ENCODE data around the gene TOLLIP. TPM values are rescaled to one million over a fixed set of nuclear protein-coding genes. Genes with fewer than 3 reads are reported as not detected.

Gene TOLLIP
- total RNA-seq, 2 donors from 2014 or later: 29.6 to 41.0 TPM

GRCh38 chr11:1277936-1278512 is 31.4 kb downstream of the TOLLIP start:
- TF ChIP-seq, protein P1, sequence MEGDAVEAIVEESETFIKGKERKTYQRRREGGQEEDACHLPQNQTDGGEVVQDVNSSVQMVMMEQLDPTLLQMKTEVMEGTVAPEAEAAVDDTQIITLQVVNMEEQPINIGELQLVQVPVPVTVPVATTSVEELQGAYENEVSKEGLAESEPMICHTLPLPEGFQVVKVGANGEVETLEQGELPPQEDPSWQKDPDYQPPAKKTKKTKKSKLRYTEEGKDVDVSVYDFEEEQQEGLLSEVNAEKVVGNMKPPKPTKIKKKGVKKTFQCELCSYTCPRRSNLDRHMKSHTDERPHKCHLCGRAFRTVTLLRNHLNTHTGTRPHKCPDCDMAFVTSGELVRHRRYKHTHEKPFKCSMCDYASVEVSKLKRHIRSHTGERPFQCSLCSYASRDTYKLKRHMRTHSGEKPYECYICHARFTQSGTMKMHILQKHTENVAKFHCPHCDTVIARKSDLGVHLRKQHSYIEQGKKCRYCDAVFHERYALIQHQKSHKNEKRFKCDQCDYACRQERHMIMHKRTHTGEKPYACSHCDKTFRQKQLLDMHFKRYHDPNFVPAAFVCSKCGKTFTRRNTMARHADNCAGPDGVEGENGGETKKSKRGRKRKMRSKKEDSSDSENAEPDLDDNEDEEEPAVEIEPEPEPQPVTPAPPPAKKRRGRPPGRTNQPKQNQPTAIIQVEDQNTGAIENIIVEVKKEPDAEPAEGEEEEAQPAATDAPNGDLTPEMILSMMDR (IDR thresholded peaks at IDR 0.05): no peak
- Histone ChIP-seq H3K4me1 (peaks cover 0 to 25% of the 10 kb centered on the region in 2 donors), H3K9me3 (no peaks in the 10 kb centered on the region), H3K36me3 (peaks cover 57% of the 10 kb centered on the region), H3K4me3 (no peak overlapping the region), H3K27ac (no peak overlapping the region), H3K27me3 (no peaks in the 10 kb centered on the region)
- DNase-seq (ENCODE audit: low spot score): no peak

- Histone ChIP-seq H3K27me3 (no peaks in the 10 kb centered on the region), H3K27ac (peak overlapping the region; percentile 77 to 83), H3K9me3 (no peaks in the 10 kb centered on the region), H3K4me3 (no peak overlapping the region), H3K4me1 (peaks cover 0 to 24% of the 10 kb centered on the region in 2 donors), H3K36me3 (peaks cover 53% of the 10 kb centered on the region)
- TF ChIP-seq, protein P1 (IDR thresholded peaks at IDR 0.05): no peak
- DNase-seq (ENCODE audit: low spot score): no peak
These were observed 32.4 kb downstream of the TOLLIP start for GRCh38 chr11:1276866-1277615.

DNA sequence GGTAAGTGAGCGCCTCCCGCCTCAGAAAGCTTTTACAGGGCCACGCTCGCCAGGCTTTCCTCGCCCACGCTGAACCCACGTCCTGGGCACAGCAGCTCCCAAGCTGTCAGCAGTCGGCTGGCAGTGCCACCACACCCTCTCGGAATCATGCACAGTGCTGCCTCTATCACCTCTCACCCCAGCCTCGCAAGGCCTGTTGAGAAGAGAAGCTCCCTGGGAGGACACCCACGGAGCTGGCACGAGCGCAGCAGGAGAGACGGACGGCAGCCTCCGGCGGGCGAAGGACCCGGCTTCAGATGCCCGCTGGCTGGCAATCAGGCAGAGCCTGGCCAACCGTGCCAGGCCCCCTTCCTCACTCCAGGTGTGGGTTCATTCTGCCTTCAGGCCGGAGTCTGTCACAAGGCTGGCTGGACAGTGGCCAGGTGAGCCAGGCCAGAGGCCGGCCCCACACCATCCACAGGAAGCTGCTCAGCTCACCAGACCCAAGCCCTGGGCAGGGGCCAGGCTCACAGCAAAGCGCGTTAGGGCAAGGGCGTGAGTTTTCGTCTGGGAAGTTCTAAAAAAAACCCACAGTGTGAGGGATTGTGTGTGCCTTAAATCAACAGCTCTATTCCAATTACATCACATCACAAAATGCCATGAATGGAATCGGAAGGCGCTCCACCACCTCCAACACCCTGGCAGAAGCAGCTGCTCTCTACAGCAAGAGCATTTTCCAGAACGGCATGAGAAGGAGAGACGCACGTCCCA is 33.2 kb downstream of the TOLLIP start:
- H3K27ac ChIP-seq: peak overlapping the region; percentile 77 to 83
- H3K9me3 ChIP-seq: no peaks in the 10 kb centered on the region
- no peak overlapping the region for H3K4me3 ChIP-seq
- peaks cover 0 to 18% of the 10 kb centered on the region in 2 donors for H3K4me1 ChIP-seq
- DNase-seq (ENCODE audit: low spot score): no peak
- TF ChIP-seq, protein P1 (IDR thresholded peaks at IDR 0.05): no peak
- H3K36me3 ChIP-seq: peaks cover 44% of the 10 kb centered on the region
- H3K27me3 ChIP-seq: no peaks in the 10 kb centered on the region

DNA sequence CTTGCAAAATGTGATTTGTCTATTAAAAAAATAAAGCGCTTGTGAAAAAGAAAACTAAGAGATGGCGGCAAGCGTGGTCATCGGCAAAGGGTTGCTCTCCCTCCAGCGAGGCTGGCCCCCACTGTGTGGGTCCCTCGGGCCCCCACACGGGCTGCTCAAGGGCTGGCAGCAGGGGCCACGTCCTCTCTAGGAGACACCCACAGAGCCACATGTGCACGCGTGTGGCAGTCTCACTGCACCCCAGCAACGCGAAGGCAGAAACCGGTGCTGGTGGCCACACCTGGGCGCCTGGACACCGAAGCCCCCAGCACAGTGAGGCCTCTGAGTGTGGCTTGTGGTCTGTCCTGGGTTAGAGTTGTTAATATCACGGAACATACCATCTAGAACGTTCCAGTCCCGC is 34.4 kb downstream of the TOLLIP start:
- Histone ChIP-seq H3K27me3 (no peaks in the 10 kb centered on the region), H3K27ac (peak overlapping the region; percentile 77 to 83), H3K36me3 (peaks cover 33% of the 10 kb centered on the region), H3K9me3 (no peaks in the 10 kb centered on the region), H3K4me1 (peaks cover 0 to 24% of the 10 kb centered on the region in 2 donors), H3K4me3 (no peak overlapping the region)
- TF ChIP-seq, protein P1 (IDR thresholded peaks at IDR 0.05): no peak
- no peak for DNase-seq (ENCODE audit: low spot score)

- Histone ChIP-seq H3K9me3 (no peaks in the 10 kb centered on the region), H3K27ac (no peak overlapping the region), H3K36me3 (peaks cover 28% of the 10 kb centered on the region), H3K4me3 (no peak overlapping the region), H3K4me1 (peaks cover 0 to 24% of the 10 kb centered on the region in 2 donors), H3K27me3 (no peaks in the 10 kb centered on the region)
- DNase-seq (ENCODE audit: low spot score): no peak
- TF ChIP-seq, protein P1 (IDR thresholded peaks at IDR 0.05): no peak
These were observed 34.9 kb downstream of the TOLLIP start for GRCh38 chr11:1274501-1274900.
